Smooth muscle cell (in vitro differentiated cells): ENCODE measurements around the gene BMP2K. TPM values are rescaled to one million over a fixed set of nuclear protein-coding genes. Genes with fewer than 3 reads are reported as not detected.
"Not testable (repeated sequence)": the region's sequence is repeated elsewhere in the genome, so short reads cannot be mapped to it uniquely, and the experiment has no call there.

Source experiments
- DNase-seq: peaks from one replicate; lab custom pipeline; 2025; ENCODE audit not compliant: unreplicated experiment; lab: John Stamatoyannopoulos, UW
- H2AFZ ChIP-seq: fragments of 200-600 bp; sonication (generic); 2 replicates; pipeline ENCODE4 v1.6.0; 2016; ENCODE audit warnings: antibody characterized with exemption, low read depth, mild to moderate bottlenecking
- H3F3A ChIP-seq: fragments of 200-600 bp; sonication (generic); 2 replicates; pipeline ENCODE4 v1.6.0; 2017; ENCODE audit warnings: antibody characterized with exemption, low read depth
- H3K27ac ChIP-seq: fragments of 200-600 bp; sonication (generic); 2 replicates; pipeline ENCODE4 v1.5.1; 2016; ENCODE audit warnings: low read depth, mild to moderate bottlenecking
- H3K27me3 ChIP-seq: fragments of 200-600 bp; sonication (generic); 2 replicates; pipeline ENCODE4 v1.6.1; 2016; ENCODE audit warnings: low read depth, mild to moderate bottlenecking
- H3K36me3 ChIP-seq: fragments of 200-600 bp; sonication (generic); 2 replicates; pipeline ENCODE4 v1.5.1; 2016; ENCODE audit warnings: low read depth
- H3K4me1 ChIP-seq: fragments of 200-600 bp; sonication (generic); 2 replicates; pipeline ENCODE4 v1.5.1; 2016; ENCODE audit warnings: low read depth
- H3K4me2 ChIP-seq: fragments of 200-600 bp; sonication (generic); 2 replicates; pipeline ENCODE4 v1.6.0; 2016; ENCODE audit warnings: mild to moderate bottlenecking
- H3K4me3 ChIP-seq: fragments of 200-600 bp; sonication (generic); 2 replicates; pipeline ENCODE4 v1.5.1; 2016; ENCODE audit warnings: mild to moderate bottlenecking
- H3K79me2 ChIP-seq: fragments of 200-600 bp; sonication (generic); 2 replicates; pipeline ENCODE4 v1.6.0; 2016; ENCODE audit warnings: low read depth, mild to moderate bottlenecking
- H3K9ac ChIP-seq: fragments of 200-600 bp; sonication (generic); 2 replicates; pipeline ENCODE4 v1.6.0; 2016; ENCODE audit warnings: low read depth
- H3K9me3 ChIP-seq: fragments of 200-600 bp; sonication (generic); replicated peaks from 2 replicates; pipeline ENCODE4 v1.5.1; 2016; ENCODE audit warnings: low read depth
- H4K20me1 ChIP-seq: fragments of 200-600 bp; sonication (generic); 2 replicates; pipeline ENCODE4 v1.6.0; 2016; ENCODE audit warnings: low read depth
- WGBS: methylation state at CpG from one replicate; pipeline ENCODE4 v1.1.7; 2016; ENCODE audit warnings: low lambda C conversion rate; 5-methylcytosine and 5-hydroxymethylcytosine counted together
- polyA plus RNA-seq: library from polyadenylated mRNA; unstranded; fragments of >200 nt; fragmentation: Nextera tagmentation; extraction: Ambion mirVana; gene quantifications from 2 replicates; pipeline ENCODE4 v1.2.1, GENCODE V29; 2016
- total RNA-seq: library from RNA; depleted of rRNA; stranded (reverse); fragments of >200 nt; gene quantifications from 2 replicates; pipeline ENCODE4 v1.2.3, GENCODE V29; 2014
- TF ChIP-seq, protein P1 (sequence below): fragments of 200-600 bp; sonication (generic); IDR thresholded peaks from 2 replicates; pipeline ENCODE4 v1.5.1; 2017; ENCODE audit warnings: borderline replicate concordance, mild to moderate bottlenecking, antibody characterized with exemption; ENCODE audit not compliant: insufficient read depth, poor library complexity, severe bottlenecking

BMP2K gene
- total and polyA plus RNA-seq, 2 experiments from 2014 or later = 3.9 to 32.0 TPM

DNA sequence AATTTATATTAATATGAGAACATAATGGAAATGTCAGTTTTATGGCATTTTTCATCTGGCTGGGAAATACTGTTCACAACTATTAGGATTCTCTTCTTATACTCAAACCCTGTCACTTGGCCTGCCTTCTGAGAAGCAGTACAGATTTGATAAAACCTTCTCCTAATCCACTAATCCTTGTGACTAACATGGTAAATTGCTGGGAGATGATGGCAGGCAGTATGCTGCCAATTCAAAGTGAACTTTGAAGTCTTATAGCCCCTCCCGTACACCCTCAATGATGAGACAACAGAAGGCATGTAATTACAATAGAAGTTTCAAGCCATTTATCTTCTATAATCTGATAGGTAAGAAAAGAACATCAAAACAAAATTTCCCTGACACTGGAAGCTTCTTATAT lies 126.1 kb downstream of the BMP2K start:
- TF ChIP-seq, protein P1, sequence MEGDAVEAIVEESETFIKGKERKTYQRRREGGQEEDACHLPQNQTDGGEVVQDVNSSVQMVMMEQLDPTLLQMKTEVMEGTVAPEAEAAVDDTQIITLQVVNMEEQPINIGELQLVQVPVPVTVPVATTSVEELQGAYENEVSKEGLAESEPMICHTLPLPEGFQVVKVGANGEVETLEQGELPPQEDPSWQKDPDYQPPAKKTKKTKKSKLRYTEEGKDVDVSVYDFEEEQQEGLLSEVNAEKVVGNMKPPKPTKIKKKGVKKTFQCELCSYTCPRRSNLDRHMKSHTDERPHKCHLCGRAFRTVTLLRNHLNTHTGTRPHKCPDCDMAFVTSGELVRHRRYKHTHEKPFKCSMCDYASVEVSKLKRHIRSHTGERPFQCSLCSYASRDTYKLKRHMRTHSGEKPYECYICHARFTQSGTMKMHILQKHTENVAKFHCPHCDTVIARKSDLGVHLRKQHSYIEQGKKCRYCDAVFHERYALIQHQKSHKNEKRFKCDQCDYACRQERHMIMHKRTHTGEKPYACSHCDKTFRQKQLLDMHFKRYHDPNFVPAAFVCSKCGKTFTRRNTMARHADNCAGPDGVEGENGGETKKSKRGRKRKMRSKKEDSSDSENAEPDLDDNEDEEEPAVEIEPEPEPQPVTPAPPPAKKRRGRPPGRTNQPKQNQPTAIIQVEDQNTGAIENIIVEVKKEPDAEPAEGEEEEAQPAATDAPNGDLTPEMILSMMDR = no peak
- Histone ChIP-seq H3K36me3 (no peaks in the 10 kb centered on the region), H3K4me3 (no peak overlapping the region), H2AFZ (no peak overlapping the region), H4K20me1 (no peaks in the 10 kb centered on the region), H3K9me3 (no peaks in the 10 kb centered on the region), H3K4me1 (no peaks in the 10 kb centered on the region), H3K4me2 (no peak overlapping the region), H3K9ac (no peak overlapping the region), H3K27ac (no peak overlapping the region), H3F3A (no peaks in the 10 kb centered on the region), H3K27me3 (no peaks in the 10 kb centered on the region), H3K79me2 (no peaks in the 10 kb centered on the region)
- no peak for DNase-seq
- 47% methylated on average over 1 of the region's 1 CpG for WGBS

DNA sequence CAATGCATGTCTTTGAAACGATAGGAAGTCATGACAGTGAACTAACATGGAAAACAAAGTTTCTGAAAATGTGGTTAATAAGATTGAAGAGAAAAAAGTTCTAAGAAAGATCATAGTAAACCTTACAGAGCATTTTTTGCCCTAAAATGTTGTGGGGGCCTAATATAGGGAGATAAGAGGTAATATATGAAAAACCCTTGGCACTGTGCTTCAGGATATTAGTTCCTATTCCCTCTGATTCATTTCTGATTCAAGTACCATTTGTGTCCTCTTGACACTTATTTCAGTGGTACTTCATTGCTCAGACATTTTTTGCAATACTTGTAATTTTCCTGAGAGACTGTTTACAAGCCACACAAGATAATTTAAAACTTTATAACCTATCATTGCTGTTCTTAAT lies 128.0 kb downstream of the BMP2K start:
- no peaks in the 10 kb centered on the region for H3F3A ChIP-seq
- H3K9ac ChIP-seq = no peak overlapping the region
- no peaks in the 10 kb centered on the region for H4K20me1 ChIP-seq
- H3K36me3 ChIP-seq = no peaks in the 10 kb centered on the region
- H3K4me1 ChIP-seq = no peaks in the 10 kb centered on the region
- H3K4me3 ChIP-seq = no peak overlapping the region
- no peaks in the 10 kb centered on the region for H3K9me3 ChIP-seq
- TF ChIP-seq, protein P1 = no peak
- no peak overlapping the region for H3K4me2 ChIP-seq
- no peaks in the 10 kb centered on the region for H3K79me2 ChIP-seq
- H3K27me3 ChIP-seq = no peaks in the 10 kb centered on the region
- no peak overlapping the region for H3K27ac ChIP-seq
- no peak overlapping the region for H2AFZ ChIP-seq
- WGBS = 56% methylated on average over 1 of the region's 1 CpG
- DNase-seq = no peak

DNA sequence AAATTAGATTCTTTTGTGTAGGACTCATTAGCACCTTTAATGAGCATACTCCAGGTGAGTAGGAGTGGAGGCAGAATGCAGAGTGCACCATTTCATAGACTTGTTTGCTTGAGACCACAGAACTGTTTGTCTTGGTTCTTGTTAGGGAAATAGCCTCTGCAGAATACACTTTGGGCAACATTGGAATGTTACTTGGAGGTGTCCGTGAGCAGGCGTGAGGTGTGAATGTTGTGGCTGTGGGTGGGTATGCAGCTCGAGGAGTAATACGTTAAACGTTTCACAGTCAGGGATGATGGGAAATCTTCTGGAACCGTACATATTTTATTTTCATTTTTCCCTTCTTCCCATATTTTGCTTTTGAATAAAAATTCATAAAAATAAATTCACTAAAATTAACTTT lies 131.5 kb downstream of the BMP2K start:
- Histone ChIP-seq H3K36me3 (peaks cover 4% of the 10 kb centered on the region), H3K9ac (no peak overlapping the region), H3K4me2 (no peak overlapping the region), H4K20me1 (no peaks in the 10 kb centered on the region), H2AFZ (no peak overlapping the region), H3K79me2 (no peaks in the 10 kb centered on the region), H3K9me3 (no peaks in the 10 kb centered on the region), H3K27ac (no peak overlapping the region), H3K4me3 (no peak overlapping the region), H3K4me1 (no peaks in the 10 kb centered on the region), H3K27me3 (no peaks in the 10 kb centered on the region), H3F3A (no peaks in the 10 kb centered on the region)
- 96% methylated on average over 6 of the region's 6 CpGs for WGBS
- TF ChIP-seq, protein P1 = no peak
- DNase-seq = no peak

DNA sequence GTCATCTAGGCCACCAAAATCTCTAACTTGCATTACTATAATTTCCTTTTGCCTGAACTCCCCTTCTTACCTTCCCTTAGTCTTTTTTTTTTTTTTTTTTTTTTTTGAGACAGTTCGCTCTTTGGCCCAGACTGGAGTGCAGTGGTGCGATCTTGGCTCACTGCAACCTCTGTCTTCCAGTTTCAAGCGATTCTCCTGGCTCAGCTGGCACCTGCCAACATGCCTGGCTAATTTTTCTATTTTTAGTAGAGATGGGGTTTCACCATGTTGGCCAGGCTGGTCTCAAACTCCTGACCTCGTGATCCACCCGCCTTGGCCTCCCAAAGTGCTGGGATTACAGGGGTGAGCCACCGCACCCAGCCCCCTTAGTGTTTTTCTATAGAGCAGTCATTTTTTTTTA lies 132.8 kb downstream of the BMP2K start:
- H3K27me3 ChIP-seq, H3K27ac ChIP-seq, H3K4me2 ChIP-seq, H3K79me2 ChIP-seq, H2AFZ ChIP-seq, H3K4me3 ChIP-seq, H4K20me1 ChIP-seq, DNase-seq, H3K9ac ChIP-seq, H3K9me3 ChIP-seq, H3K36me3 ChIP-seq, H3F3A ChIP-seq, H3K4me1 ChIP-seq: not testable (repeated sequence)
- 97% methylated on average over 6 of the region's 6 CpGs for WGBS
